ENCODE results near the gene PLAAT1.

Gene PLAAT1

DNA sequence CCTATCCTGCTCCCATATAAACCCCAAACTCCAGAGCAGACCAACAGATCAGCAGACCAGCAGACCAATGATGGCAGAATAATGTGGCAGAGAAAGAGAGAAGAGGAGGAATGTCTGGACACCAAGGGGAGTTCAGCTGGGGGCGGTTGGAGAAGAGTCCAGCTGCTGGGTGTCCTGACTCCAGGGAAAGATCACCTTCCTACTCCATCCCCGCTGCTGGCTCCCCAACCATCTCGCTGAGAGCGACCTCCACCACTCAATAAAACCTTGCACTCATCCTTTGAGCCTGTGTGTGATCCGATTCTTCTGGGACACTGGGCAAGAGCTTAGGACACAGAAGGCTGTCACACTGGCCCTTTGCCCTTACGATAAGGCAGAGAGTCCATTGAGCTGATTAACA is 12.8 kb upstream of the PLAAT1 start:
- Histone ChIP-seq H3K9ac (ENCODE audit: low read depth, low read length) (no peak overlapping the region), H3K27ac (ENCODE audit: low read depth, low read length) (no peak overlapping the region), H3K4me3 (ENCODE audit: low read length) (no peak overlapping the region), H3K36me3 (ENCODE audit: insufficient read depth, low read length) (no peaks in the 10 kb centered on the region), H3K27me3 (ENCODE audit: insufficient read depth, low read length) (no peaks in the 10 kb centered on the region), H3K4me1 (ENCODE audit: insufficient read depth, low read length) (peaks cover 48% of the 10 kb centered on the region), H3K9me3 (ENCODE audit: insufficient read depth, low read depth, low read length) (no peaks in the 10 kb centered on the region)
- WGBS, result 95% methylated on average over 6 of the region's 6 CpGs

DNA sequence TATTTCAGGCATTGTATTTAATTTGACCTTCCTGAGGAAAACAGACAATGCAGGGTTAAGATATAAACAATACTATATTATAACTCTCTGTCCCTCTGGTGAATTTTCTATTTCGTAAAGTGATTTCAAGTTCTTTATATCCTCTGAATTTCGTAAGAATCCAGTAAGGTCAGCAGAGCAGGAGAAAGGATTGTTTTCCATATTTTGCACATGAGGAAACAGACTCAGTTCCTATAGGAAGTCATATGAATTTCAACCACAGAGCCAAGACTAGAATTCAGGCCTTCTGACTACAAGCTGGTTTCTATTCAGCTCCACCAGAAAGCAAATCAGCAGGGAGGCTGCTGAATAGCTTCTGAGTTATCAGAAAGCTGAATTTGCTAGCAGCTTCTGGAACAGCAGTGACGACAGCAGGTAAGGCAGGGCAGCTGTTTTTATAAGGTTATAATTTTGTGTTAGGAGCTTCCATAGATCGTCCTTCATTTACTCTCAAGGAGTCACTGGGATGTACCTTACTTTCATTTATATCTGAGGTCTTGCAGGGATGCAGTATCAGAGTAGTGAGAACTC is 11.1 kb upstream of the PLAAT1 start:
- no peak overlapping the region for H3K4me3 ChIP-seq (ENCODE audit: low read length)
- peaks cover 48% of the 10 kb centered on the region for H3K4me1 ChIP-seq (ENCODE audit: insufficient read depth, low read length)
- no peaks in the 10 kb centered on the region for H3K9me3 ChIP-seq (ENCODE audit: insufficient read depth, low read depth, low read length)
- no peak overlapping the region for H3K9ac ChIP-seq (ENCODE audit: low read depth, low read length)
- WGBS, result 57% methylated on average over 3 of the region's 4 CpGs
- H3K27ac ChIP-seq (ENCODE audit: low read depth, low read length), result no peak overlapping the region; the same call in 1 of the 2 replicates
- no peaks in the 10 kb centered on the region for H3K27me3 ChIP-seq (ENCODE audit: insufficient read depth, low read length)
- H3K36me3 ChIP-seq (ENCODE audit: insufficient read depth, low read length), result no peaks in the 10 kb centered on the region

DNA sequence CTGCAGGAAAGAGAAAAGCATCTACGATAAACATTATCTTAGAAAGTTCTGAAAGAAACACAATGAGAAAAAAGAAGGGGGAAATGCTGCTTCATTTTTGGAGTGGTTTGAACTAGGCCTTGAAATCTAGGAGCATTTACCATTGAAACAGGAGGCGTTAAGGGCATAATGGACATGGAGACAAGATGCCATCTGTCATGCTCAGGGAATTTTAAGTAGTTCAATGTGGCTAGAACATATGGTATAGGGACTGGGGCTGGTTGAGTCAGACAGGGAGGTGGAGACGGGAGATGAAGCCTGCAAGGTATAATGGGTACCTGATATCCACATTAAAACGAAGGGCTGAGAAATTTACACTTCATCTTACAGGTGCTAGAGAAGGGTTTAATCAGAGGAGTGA is 10.4 kb upstream of the PLAAT1 start:
- Histone ChIP-seq H3K9me3 (ENCODE audit: insufficient read depth, low read depth, low read length) (no peaks in the 10 kb centered on the region), H3K36me3 (ENCODE audit: insufficient read depth, low read length) (no peaks in the 10 kb centered on the region), H3K27me3 (ENCODE audit: insufficient read depth, low read length) (no peaks in the 10 kb centered on the region), H3K4me3 (ENCODE audit: low read length) (no peak overlapping the region), H3K9ac (ENCODE audit: low read depth, low read length) (no peak overlapping the region), H3K27ac (ENCODE audit: low read depth, low read length) (no peak overlapping the region), H3K4me1 (ENCODE audit: insufficient read depth, low read length) (peaks cover 48% of the 10 kb centered on the region)
- WGBS, result 89% methylated on average over 4 of the region's 4 CpGs

DNA sequence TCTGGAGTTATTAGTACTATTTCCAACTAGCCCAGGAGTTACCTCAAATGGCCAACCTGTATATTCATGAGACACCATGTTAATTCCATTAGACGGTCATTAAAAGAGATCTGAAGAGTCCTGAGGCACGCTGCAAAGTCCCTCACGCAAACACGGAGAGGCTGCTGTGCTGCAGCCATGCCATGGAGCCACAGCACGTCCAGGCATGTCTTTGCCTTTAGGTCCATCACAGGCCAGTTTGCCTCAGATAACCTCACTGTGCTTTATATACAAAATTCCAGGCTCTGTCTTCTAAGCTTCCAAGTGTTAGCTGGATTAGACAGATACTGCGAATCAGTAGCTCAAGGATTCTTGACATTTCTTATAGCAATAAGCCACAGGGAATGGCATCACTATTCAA is 9.8 kb upstream of the PLAAT1 start:
- no peaks in the 10 kb centered on the region for H3K27me3 ChIP-seq (ENCODE audit: insufficient read depth, low read length)
- no peak overlapping the region for H3K27ac ChIP-seq (ENCODE audit: low read depth, low read length)
- H3K9ac ChIP-seq (ENCODE audit: low read depth, low read length), result no peak overlapping the region
- no peak overlapping the region for H3K4me3 ChIP-seq (ENCODE audit: low read length)
- H3K9me3 ChIP-seq (ENCODE audit: insufficient read depth, low read depth, low read length), result no peaks in the 10 kb centered on the region
- H3K36me3 ChIP-seq (ENCODE audit: insufficient read depth, low read length), result no peaks in the 10 kb centered on the region
- 90% methylated on average over 6 of the region's 6 CpGs for WGBS
- peaks cover 43% of the 10 kb centered on the region for H3K4me1 ChIP-seq (ENCODE audit: insufficient read depth, low read length)

DNA sequence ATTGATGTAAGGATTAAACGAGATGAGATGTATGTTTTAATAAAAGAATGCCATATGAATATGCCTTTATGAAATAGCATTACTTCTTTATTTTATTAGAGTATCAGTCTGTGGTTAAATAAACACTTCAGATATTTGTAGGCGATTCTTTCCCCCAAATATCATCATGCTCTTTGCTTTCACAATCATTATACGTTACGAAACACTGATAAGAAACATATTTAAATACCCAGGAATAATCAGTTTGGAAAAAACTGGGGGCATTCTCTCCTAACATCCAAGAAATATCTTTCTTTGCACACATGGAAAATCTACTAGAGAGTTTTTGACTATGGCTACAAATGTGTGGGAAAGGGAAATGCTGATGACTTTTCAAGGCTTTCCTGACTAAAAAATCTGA is 4.4 kb upstream of the PLAAT1 start:
- H3K4me3 ChIP-seq (ENCODE audit: low read length), result no peak overlapping the region
- 96% methylated on average over 4 of the region's 4 CpGs for WGBS
- no peaks in the 10 kb centered on the region for H3K36me3 ChIP-seq (ENCODE audit: insufficient read depth, low read length)
- peaks cover 2% of the 10 kb centered on the region; the same call in 1 of the 2 replicates for H3K4me1 ChIP-seq (ENCODE audit: insufficient read depth, low read length)
- H3K9ac ChIP-seq (ENCODE audit: low read depth, low read length), result no peak overlapping the region
- no peak overlapping the region for H3K27ac ChIP-seq (ENCODE audit: low read depth, low read length)
- H3K27me3 ChIP-seq (ENCODE audit: insufficient read depth, low read length), result peaks cover 7% of the 10 kb centered on the region
- H3K9me3 ChIP-seq (ENCODE audit: insufficient read depth, low read depth, low read length), result no peaks in the 10 kb centered on the region

DNA sequence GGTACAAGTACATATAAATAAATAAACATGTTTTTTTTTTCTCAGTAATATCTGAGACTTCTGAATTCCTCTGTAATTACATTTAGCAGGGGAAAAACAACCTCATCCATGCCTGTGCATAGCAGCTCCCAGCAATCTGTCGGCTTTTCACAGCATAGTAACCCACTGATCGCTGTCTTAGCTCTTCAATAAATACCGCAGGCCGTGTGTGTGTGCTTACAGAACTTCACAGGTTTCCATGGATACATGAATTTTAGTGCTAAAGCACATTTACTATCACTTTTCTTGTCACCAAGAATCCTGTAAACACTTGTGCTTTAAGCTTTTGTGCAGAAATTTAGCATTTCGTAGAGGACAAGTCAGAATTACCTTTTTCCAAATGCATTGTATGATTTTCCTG is 4.0 kb upstream of the PLAAT1 start:
- peaks cover 5% of the 10 kb centered on the region; the same call in 1 of the 2 replicates for H3K4me1 ChIP-seq (ENCODE audit: insufficient read depth, low read length)
- no peak overlapping the region for H3K9ac ChIP-seq (ENCODE audit: low read depth, low read length)
- WGBS, result 96% methylated on average over 5 of the region's 5 CpGs
- H3K27ac ChIP-seq (ENCODE audit: low read depth, low read length), result no peak overlapping the region
- H3K9me3 ChIP-seq (ENCODE audit: insufficient read depth, low read depth, low read length), result no peaks in the 10 kb centered on the region
- no peak overlapping the region for H3K4me3 ChIP-seq (ENCODE audit: low read length)
- H3K27me3 ChIP-seq (ENCODE audit: insufficient read depth, low read length), result peaks cover 12% of the 10 kb centered on the region
- H3K36me3 ChIP-seq (ENCODE audit: insufficient read depth, low read length), result no peaks in the 10 kb centered on the region

DNA sequence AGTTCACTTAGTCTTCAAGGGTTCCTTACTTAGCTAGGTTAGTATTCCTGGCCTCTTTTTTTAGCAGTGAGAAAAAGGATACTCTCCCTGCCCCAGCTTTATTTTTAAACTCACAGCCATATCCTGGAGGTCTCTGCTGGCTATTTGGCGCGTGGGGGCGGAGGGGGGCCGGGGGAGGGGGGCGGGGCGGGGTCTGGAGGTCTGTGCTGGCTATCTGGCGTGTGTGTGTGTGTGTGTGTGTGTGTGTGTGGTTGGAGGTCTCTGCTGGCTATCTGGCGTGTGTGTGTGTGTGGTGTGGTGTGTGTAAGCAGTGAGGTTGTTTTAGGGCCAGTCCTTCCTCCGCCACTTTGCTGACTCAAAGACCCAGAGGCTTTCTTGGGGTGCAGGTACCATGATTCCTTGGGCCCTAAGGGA is 579 bp upstream of the PLAAT1 start:
- no peak overlapping the region; the same call in 1 of the 2 replicates for H3K27ac ChIP-seq (ENCODE audit: low read depth, low read length)
- no peaks in the 10 kb centered on the region for H3K9me3 ChIP-seq (ENCODE audit: insufficient read depth, low read depth, low read length)
- H3K4me1 ChIP-seq (ENCODE audit: insufficient read depth, low read length), result peaks cover 5% of the 10 kb centered on the region; the same call in 1 of the 2 replicates
- H3K9ac ChIP-seq (ENCODE audit: low read depth, low read length), result peak overlapping the region; percentile 67
- no peaks in the 10 kb centered on the region for H3K36me3 ChIP-seq (ENCODE audit: insufficient read depth, low read length)
- H3K4me3 ChIP-seq (ENCODE audit: low read length), result peak overlapping the region; percentile 83
- peaks cover 19% of the 10 kb centered on the region for H3K27me3 ChIP-seq (ENCODE audit: insufficient read depth, low read length)
- WGBS, result 23% methylated on average over 3 of the region's 9 CpGs

DNA sequence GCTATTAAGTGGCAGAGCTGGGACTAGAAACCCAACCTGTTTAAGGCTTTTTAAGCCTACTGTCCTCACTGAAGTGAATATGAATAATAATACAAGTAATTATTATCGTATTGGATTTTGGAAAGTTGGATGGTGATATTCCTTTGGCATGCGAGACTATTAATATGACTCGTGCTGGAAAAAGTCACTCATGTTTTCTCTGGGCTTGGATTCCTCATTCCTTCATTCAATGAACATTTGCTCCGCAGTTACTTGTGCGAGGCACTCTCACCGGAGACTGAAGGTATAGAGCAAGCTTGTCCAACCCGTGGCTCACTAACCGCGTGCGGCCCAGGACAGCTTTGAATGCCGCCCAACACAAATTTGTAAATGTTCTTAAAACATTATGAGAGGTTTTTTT is 694 bp downstream of the PLAAT1 start:
- 91% methylated on average over 11 of the region's 11 CpGs for WGBS
- H3K36me3 ChIP-seq (ENCODE audit: insufficient read depth, low read length), result no peaks in the 10 kb centered on the region
- H3K9me3 ChIP-seq (ENCODE audit: insufficient read depth, low read depth, low read length), result peaks cover 3% of the 10 kb centered on the region
- H3K27me3 ChIP-seq (ENCODE audit: insufficient read depth, low read length), result peaks cover 19% of the 10 kb centered on the region
- no peak overlapping the region for H3K9ac ChIP-seq (ENCODE audit: low read depth, low read length)
- H3K4me3 ChIP-seq (ENCODE audit: low read length), result peak overlapping the region; percentile 83
- peaks cover 5% of the 10 kb centered on the region; the same call in 1 of the 2 replicates for H3K4me1 ChIP-seq (ENCODE audit: insufficient read depth, low read length)
- no peak overlapping the region for H3K27ac ChIP-seq (ENCODE audit: low read depth, low read length)

DNA sequence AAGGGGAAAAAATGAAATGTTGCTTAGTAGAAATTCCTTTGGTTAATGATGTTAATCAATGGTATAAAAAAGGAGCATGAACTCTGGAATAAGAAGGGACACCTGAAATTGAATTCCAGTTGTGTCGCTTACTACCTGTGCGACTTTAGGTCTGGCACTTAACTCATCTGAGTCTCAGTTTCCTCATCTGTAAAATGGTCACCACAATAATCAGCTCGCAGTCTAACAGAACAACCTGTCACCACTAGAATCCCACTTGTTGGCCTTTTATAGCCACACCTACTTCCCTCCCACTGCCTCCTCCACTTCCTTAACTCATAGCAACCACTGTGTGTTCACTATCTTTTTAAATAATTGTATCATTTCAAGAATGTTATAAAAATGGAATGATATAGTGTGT is 2.5 kb downstream of the PLAAT1 start:
- Histone ChIP-seq H3K9ac (ENCODE audit: low read depth, low read length) (no peak overlapping the region), H3K36me3 (ENCODE audit: insufficient read depth, low read length) (no peaks in the 10 kb centered on the region), H3K9me3 (ENCODE audit: insufficient read depth, low read depth, low read length) (peaks cover 21% of the 10 kb centered on the region), H3K4me1 (ENCODE audit: insufficient read depth, low read length) (peaks cover 5% of the 10 kb centered on the region; the same call in 1 of the 2 replicates), H3K27me3 (ENCODE audit: insufficient read depth, low read length) (peaks cover 19% of the 10 kb centered on the region), H3K27ac (ENCODE audit: low read depth, low read length) (no peak overlapping the region), H3K4me3 (ENCODE audit: low read length) (no peak overlapping the region)
- WGBS, result 92% methylated on average over 3 of the region's 3 CpGs

DNA sequence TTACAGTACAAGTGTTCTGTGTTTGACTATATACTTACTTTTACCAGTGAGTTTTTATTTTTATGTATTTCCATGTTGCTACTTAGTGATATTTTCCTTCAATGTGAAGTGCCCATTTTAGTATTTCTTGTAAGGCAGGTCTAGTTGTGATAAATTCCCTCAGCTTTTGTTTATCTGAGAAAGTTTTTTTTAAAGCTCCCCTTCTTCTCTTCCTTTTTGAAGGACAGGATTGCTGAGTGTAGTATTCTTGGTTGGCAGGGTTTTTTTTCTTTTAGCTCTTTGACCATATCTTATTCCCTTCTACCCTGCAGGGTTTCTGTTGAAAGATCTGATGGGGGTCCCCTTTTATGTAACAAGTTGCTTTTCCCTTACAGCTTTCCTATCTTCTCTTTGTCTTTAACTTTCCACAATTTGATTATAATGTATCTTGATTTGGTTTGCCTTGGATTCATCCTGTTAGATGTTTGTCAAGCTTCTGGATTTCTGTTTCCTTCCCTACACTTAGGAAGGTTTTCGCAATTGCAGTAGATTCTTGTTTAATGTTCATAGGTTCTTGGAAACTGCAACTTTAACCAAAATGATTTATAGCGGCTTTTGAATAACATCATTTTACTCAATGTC is 7.9 kb downstream of the PLAAT1 start:
- Histone ChIP-seq H3K9me3 (ENCODE audit: insufficient read depth, low read depth, low read length) (peaks cover 37% of the 10 kb centered on the region), H3K27me3 (ENCODE audit: insufficient read depth, low read length) (no peaks in the 10 kb centered on the region), H3K4me3 (ENCODE audit: low read length) (no peak overlapping the region), H3K27ac (ENCODE audit: low read depth, low read length) (no peak overlapping the region), H3K36me3 (ENCODE audit: insufficient read depth, low read length) (no peaks in the 10 kb centered on the region), H3K4me1 (ENCODE audit: insufficient read depth, low read length) (no peaks in the 10 kb centered on the region), H3K9ac (ENCODE audit: low read depth, low read length) (no peak overlapping the region)
- WGBS, result 100% methylated on average over 1 of the region's 2 CpGs

DNA sequence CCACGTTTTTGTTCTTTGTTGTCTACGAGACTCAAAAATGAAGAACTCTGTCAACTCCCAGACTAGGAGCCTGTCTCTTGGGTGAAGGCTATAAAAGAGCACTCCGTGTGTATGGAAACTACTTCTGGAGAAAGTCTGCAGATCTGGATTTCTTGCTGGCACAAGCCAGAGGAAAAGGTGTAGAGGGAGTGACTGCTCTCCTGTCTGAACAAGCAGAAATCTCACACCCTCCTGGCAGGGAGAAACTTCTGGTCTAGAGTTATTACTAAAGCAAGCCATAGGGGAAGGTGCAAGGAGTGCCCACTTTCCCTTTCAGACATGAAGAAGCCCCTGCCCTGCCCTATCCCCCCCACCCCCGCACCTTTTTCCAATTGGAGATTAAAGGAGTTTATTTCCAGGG is 9.5 kb downstream of the PLAAT1 start:
- no peaks in the 10 kb centered on the region for H3K4me1 ChIP-seq (ENCODE audit: insufficient read depth, low read length)
- no peaks in the 10 kb centered on the region for H3K27me3 ChIP-seq (ENCODE audit: insufficient read depth, low read length)
- H3K36me3 ChIP-seq (ENCODE audit: insufficient read depth, low read length), result no peaks in the 10 kb centered on the region
- H3K9me3 ChIP-seq (ENCODE audit: insufficient read depth, low read depth, low read length), result peaks cover 37% of the 10 kb centered on the region
- 94% methylated on average over 4 of the region's 4 CpGs for WGBS
- no peak overlapping the region for H3K4me3 ChIP-seq (ENCODE audit: low read length)
- H3K9ac ChIP-seq (ENCODE audit: low read depth, low read length), result no peak overlapping the region
- no peak overlapping the region for H3K27ac ChIP-seq (ENCODE audit: low read depth, low read length)
